ENCODE measurements around the gene PTPN22. TPM values are rescaled to one million over a fixed set of nuclear protein-coding genes. Genes with fewer than 3 reads are reported as not detected.

The PTPN22 gene
- polyA plus RNA-seq, 3 donors, result 9.7 to 43.7 (median 29.7) TPM

GRCh38 chr1:113904674-113905434 lies 33.3 kb upstream of the PTPN22 start, which contains the start of the genes AP4B1 and DCLRE1B:
Gene AP4B1, minus strand, starts transcription at chr1:113904799. Its CDS starts 82 bp downstream, at chr1:113904717.
Gene DCLRE1B, plus strand, starts transcription at chr1:113905326. Its CDS starts 261 bp downstream, at chr1:113905587.
- H3K4me1 Mint-ChIP-seq, result peaks cover 66% of the 10 kb centered on the region
- Histone ChIP-seq H3K9me3 (replicated peaks in 1 of 2; ENCODE audit: control insufficient read depth in 1 of 2, insufficient read depth in 1 of 2, low read length in 2 of 2) (no peaks in the 10 kb centered on the region), H2AFZ (ENCODE audit: insufficient read depth, low read depth, low read length, poor library complexity, severe bottlenecking) (peak within 1 kb of the TSS; percentile 93), H3K79me2 (ENCODE audit: insufficient read depth, low read length) (peaks cover 88% of the 10 kb centered on the region), H4K20me1 (ENCODE audit: insufficient read depth, low read length) (no peaks in the 10 kb centered on the region), H3K36me3 (replicated peaks in 1 of 2; ENCODE audit: control insufficient read depth in 1 of 2, insufficient read depth in 2 of 2, low read length in 2 of 2) (peaks cover 12 to 41% of the 10 kb centered on the region in 2 donors), H3K27ac (ENCODE audit: low read depth in 1 of 2, low read length in 2 of 2) (peak within 1 kb of the TSS; percentile 92 to 96), H3K4me3 (replicated peaks in 1 of 3; ENCODE audit: low read depth in 2 of 3, low read length in 3 of 3) (peak within 1 kb of the TSS; percentile 84 to 96 (median 85)), H3K4me1 (ENCODE audit: control insufficient read depth in 1 of 2, insufficient read depth in 2 of 2, low read length in 2 of 2) (peaks cover 33 to 52% of the 10 kb centered on the region in 2 donors), H3K9ac (ENCODE audit: insufficient read depth, low read length, poor library complexity, severe bottlenecking) (peak within 1 kb of the TSS; percentile 79), H3K27me3 (ENCODE audit: control insufficient read depth in 2 of 2, insufficient read depth in 2 of 2, low read length in 2 of 2) (no peaks in the 10 kb centered on the region), H3K4me2 (replicated peaks; ENCODE audit: extremely low read depth, low read length, poor library complexity, severe bottlenecking) (peak within 1 kb of the TSS; percentile 83)
- intact Hi-C loops (cut with micrococcal nuclease), result loop anchor here (1.0 to 5.0 kb wide), 8 partner anchors 24 to 92 kb away; partner anchors contain the start of genes HIPK1 (in 2 of the 2) and RSBN1 (in 1 of the 2)
- peak within 1 kb of the TSS; percentile 96 to 99 (median 99) for H3K27ac Mint-ChIP-seq
- DNase-seq, result peak; percentile 99 to 100 (median 100)
- peaks cover 0 to 2% (median 0%) of the 10 kb centered on the region in 3 donors for H3K27me3 Mint-ChIP-seq (ENCODE audit: low read depth in 3 of 3)
- WGBS (ENCODE audit: insufficient coverage), result under 1% methylated on average over 61 of the region's 67 CpGs
- peak within 1 kb of the TSS; percentile 95 to 97 for H3K4me3 Mint-ChIP-seq
- H3K36me3 Mint-ChIP-seq, result peaks cover 24 to 47% of the 10 kb centered on the region in 2 donors
- peaks cover 0 to 1% (median 0%) of the 10 kb centered on the region in 7 donors for H3K9me3 Mint-ChIP-seq
- peak; percentile 67 for TF ChIP-seq CTCF (IDR thresholded peaks at IDR 0.05)

- WGBS (ENCODE audit: insufficient coverage), result 0% methylated on average over 3 of the region's 11 CpGs
- peak; percentile 59 to 87 (median 72) for DNase-seq
- TF ChIP-seq CTCF (IDR thresholded peaks at IDR 0.05), result no peak
- Histone ChIP-seq H3K4me3 (replicated peaks in 1 of 3; ENCODE audit: low read depth in 2 of 3, low read length in 3 of 3) (peak overlapping the region; percentile 84 to 96 (median 85)), H3K4me2 (replicated peaks; ENCODE audit: extremely low read depth, low read length, poor library complexity, severe bottlenecking) (peak overlapping the region; percentile 83), H3K79me2 (ENCODE audit: insufficient read depth, low read length) (peaks cover 88% of the 10 kb centered on the region), H3K4me1 (ENCODE audit: control insufficient read depth in 1 of 2, insufficient read depth in 2 of 2, low read length in 2 of 2) (peaks cover 33 to 52% of the 10 kb centered on the region in 2 donors), H3K36me3 (replicated peaks in 1 of 2; ENCODE audit: control insufficient read depth in 1 of 2, insufficient read depth in 2 of 2, low read length in 2 of 2) (peaks cover 18 to 41% of the 10 kb centered on the region in 2 donors), H3K9me3 (replicated peaks in 1 of 2; ENCODE audit: control insufficient read depth in 1 of 2, insufficient read depth in 1 of 2, low read length in 2 of 2) (no peaks in the 10 kb centered on the region), H3K27ac (ENCODE audit: low read depth in 1 of 2, low read length in 2 of 2) (peak overlapping the region; percentile 92 to 96), H4K20me1 (ENCODE audit: insufficient read depth, low read length) (no peaks in the 10 kb centered on the region), H2AFZ (ENCODE audit: insufficient read depth, low read depth, low read length, poor library complexity, severe bottlenecking) (peak overlapping the region; percentile 79), H3K9ac (ENCODE audit: insufficient read depth, low read length, poor library complexity, severe bottlenecking) (peak overlapping the region; percentile 79), H3K27me3 (ENCODE audit: control insufficient read depth in 2 of 2, insufficient read depth in 2 of 2, low read length in 2 of 2) (no peaks in the 10 kb centered on the region)
- Mint-ChIP-seq H3K36me3 (peaks cover 26 to 49% of the 10 kb centered on the region in 2 donors), H3K9me3 (peaks cover 0 to 1% (median 0%) of the 10 kb centered on the region in 7 donors), H3K27ac (peak overlapping the region; percentile 96 to 99 (median 99)), H3K4me1 (peaks cover 64% of the 10 kb centered on the region), H3K4me3 (peak overlapping the region; percentile 95 to 97), H3K27me3 (ENCODE audit: low read depth in 3 of 3) (peaks cover 0 to 2% (median 0%) of the 10 kb centered on the region in 3 donors)
- intact Hi-C loops (cut with micrococcal nuclease), result loop anchor here (2.0 to 5.0 kb wide), 4 partner anchors 29 to 91 kb away; partner anchors contain the start of gene RSBN1 (in 1 of the 2)
These were observed 32.8 kb upstream of the PTPN22 start for GRCh38 chr1:113904293-113904673.

All from CD14-positive monocyte (primary cell).